Erythroblast (primary cell): ENCODE measurements around the gene CECR2.

Experiments used
- GATA1 ChIP-seq: IDR thresholded peaks from 2 replicates; pipeline ENCODE4 v1.6.1; 2011; ENCODE audit warnings: low read depth, mild to moderate bottlenecking, control low read depth, low read length, moderate library complexity
- POLR2A ChIP-seq: IDR thresholded peaks from 2 replicates; pipeline ENCODE4 v1.6.1; 2011; ENCODE audit warnings: mild to moderate bottlenecking, low read length

GRCh38 chr22:17400305-17400704 is 31.0 kb downstream of the CECR2 start:
- TF ChIP-seq POLR2A (no peak), GATA1 (no peak)
